DMS 273 (cell line): Measurements from ENCODE around the gene REM1.

ENCODE experiments used
- DNase-seq: peaks from one replicate; lab custom pipeline; 2025; ENCODE audit not compliant: unreplicated experiment; lab: John Stamatoyannopoulos, UW

REM1 gene

DNA sequence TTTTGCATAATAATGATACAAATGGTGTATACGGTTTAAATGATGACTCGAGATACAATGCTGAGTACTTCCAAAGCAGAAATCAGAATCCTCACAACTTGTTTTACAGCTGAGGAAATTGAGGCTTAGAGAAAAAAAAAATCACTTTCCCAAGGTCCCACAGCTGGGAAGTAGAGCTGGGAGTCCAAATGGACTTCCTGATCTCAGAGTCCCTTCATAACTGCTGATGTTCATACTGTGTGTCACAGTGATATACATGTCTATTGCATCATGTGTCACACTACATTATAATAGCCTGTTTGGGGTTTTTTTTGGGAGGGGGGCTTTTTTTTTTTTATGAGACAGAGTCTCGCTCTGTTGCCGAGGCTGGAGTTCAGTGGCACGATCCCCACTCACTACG, 47.6 kb downstream of the REM1 start:
- DNase-seq, result no peak

DNA sequence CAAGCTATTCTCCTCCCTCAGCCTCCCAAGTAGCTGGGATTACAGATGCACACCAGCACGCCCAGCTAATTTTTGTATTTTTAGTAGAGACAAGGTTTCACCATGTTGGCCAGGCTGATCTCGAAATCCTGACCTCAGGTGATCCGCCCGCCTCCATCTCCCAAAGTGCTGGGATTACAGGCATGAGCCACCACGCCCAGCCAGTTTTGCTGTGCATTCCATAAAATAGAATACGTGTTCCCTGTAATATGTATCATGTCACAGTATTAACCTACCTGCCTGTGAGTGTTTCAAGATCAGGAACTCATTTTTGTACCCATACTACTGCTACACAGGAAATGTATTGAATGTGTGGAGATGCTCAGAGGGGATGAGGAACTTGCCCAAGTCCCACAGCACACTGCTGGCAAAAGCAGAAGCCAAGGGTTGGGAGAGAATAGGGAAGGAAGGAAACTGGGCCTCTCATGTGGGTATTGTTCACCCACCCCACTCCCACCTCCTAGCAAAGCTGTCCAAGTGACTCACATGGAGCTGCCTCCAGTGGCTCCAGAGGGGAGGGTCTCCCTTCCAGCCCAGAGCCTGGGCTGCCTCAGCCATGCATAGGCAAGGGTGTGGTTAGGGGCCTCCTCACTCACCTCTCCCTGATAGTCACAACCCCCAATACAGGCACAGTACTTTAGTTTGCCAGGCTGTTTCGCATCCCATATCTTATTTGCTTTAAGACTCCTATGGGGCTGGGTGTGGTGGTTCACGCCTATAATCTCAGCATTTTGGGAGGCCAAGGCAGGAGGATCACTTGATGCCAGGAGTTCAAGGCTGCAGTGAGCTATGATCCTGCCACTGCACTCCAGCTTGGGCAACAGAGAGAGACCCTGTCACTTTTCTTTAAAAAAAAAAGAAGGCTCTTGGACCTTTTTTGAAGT, 48.5 kb downstream of the REM1 start:
- DNase-seq, result no peak

DNA sequence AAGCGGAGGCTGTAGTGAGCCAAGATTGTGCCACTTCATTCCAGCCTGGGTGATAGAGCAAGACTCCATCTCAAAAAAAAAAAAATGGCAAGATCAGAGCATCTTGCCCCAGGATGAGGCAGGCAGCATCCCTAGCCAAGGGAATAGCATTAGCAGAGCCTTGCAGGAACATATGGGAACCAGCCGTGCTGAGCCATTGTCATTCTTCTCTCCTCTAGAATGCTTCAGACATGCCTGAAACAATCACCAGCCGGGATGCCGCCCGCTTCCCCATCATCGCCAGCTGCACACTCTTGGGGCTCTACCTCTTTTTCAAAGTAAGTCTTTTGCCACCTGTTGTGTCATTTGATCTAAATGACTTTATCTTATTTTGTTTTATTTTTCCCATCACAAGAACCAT, 52.2 kb downstream of the REM1 start:
- no peak for DNase-seq
